Mammary microvascular endothelial cell (primary cell): ENCODE measurements around the gene KCNE5. TPM values are rescaled to one million over a fixed set of nuclear protein-coding genes. Genes with fewer than 3 reads are reported as not detected.

Experiments
- total RNA-seq: library from RNA; depleted of rRNA; stranded (reverse); fragments of >200 nt; gene quantifications from 2 replicates; pipeline ENCODE4 v1.2.3, GENCODE V29; 2015

KCNE5 gene
- total RNA-seq, result 0.34 and 0.87 TPM in 2 replicates

GRCh38 chrX:109624641-109625616 lies at the start of gene KCNE5:
KCNE5 (minus strand) TSS chrX:109625172; CDS start chrX:109625020, 152 bp downstream.

Other genes with a start within 250 kb of the KCNE5 start
- gene GUCY2F, start 143.1 kb downstream of the KCNE5 start, total RNA-seq, result 0.07 TPM in 1 of 2 replicates, not detected in the other
- 8.7 and 9.6 TPM in 2 replicates for gene NXT2, start 88.3 kb downstream of the KCNE5 start, total RNA-seq
- 87.9 and 99.1 TPM in 2 replicates for gene ACSL4, start 108.1 kb upstream of the KCNE5 start, total RNA-seq